Stimulated activated CD4-positive, alpha-beta T cell treated with anti-CD3 and anti-CD28 coated beads, Interleukin-2, amount 100 ng/mL, for 48 hours (primary cell): Measurements from ENCODE around the gene RAPGEF3.

Source experiments
- DNase-seq, 2 donors: peaks; one replicate each; pipeline ENCODE4 v3.0.0-alpha.2; 2020

The RAPGEF3 gene

DNA sequence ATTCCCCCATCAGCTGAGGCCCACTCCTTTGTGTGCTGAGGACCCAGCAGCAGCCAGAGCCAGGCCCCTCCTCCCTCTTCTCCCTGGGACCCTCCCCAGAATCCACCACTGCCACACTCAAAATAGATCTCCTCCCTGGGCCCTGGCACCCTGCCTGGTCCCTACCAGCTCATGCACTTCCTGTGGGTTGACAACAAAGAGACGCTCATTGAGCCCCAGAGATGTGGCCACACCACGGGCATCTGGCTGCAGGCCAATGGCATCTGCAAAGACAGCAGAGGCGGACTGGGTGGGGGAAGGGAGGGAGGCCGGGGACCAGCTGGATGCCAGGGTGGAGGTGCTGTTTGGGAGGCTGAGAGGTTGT is 17.4 kb downstream of the RAPGEF3 start:
- peak; percentile 26 to 31 for DNase-seq

- DNase-seq: no peak
Observed at GRCh38 chr12:47740606-47741339, 17.9 kb downstream of the RAPGEF3 start.

GRCh38 chr12:47739979-47740378 is 18.7 kb downstream of the RAPGEF3 start:
- no peak for DNase-seq

GRCh38 chr12:47739297-47739696 is 19.4 kb downstream of the RAPGEF3 start:
- DNase-seq: no peak

DNA sequence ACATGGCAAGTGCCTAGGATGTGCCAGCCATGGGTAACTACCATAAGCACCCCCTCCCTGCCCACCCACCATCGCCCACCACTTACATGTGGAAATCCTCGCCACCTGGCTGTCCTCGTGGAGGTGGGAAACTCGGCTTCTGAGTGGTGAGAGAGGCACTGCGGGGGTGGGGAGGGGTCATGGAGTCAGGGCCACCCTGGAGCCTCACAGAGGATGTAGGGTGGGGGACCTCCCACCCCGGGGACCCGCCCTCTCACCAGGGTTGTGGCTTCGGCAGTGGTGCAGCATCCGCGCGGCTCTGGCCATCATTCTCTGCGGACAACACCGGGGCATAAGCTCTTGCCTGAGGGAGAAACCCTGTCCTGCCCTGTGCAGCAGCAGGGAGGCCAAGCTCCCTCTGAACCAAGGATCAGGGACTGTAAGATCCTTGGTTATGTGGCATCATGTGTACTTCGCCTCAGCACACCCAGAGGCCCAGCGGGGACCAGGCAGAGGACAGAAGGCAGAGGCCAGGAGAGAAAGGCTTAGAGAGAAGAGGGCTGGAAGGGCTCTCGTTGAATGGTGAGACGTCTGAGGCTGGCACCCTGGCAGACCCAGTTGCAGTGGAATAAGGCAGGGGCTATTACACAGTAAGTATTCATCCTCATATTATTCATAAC is 20.6 kb downstream of the RAPGEF3 start:
- no peak for DNase-seq

DNA sequence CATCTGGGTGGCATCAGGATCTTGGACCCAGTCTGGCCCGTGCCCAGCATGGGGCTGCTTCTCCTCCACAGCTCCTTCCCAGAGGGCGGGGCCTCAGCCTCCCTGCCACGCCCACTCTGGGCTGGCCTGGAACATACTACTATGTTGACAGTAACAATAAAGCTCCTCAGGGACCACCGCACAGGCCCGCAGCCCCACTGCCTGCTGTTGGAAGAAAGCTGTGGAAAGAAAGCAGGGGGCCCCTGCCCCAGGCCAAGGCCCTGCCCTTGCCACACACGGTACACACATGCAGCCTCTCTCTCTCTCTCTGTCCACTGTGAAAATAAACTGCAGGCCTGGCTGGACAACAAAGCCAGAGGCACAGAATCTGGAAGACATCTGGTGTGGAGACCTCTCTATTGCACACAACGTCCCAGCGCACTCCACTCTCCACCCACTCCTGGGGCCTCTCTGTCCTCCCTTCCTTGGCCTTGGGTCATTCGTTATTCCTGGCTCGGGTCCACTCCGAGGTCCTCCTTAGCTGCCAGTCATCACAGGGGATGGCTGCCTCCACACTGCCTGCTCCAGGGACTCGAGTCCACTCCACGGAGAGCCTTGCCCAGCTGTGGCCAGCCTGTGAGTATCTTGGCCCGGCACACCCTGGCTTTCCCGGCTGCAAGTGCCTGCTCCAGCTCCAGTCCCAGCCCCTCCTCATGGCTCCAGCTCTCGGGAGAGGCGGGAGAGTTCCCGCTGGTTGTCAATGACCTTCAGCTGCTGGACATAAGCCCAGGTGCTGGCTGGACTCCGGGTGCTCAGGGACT is 21.6 kb downstream of the RAPGEF3 start:
- no peak for DNase-seq

DNA sequence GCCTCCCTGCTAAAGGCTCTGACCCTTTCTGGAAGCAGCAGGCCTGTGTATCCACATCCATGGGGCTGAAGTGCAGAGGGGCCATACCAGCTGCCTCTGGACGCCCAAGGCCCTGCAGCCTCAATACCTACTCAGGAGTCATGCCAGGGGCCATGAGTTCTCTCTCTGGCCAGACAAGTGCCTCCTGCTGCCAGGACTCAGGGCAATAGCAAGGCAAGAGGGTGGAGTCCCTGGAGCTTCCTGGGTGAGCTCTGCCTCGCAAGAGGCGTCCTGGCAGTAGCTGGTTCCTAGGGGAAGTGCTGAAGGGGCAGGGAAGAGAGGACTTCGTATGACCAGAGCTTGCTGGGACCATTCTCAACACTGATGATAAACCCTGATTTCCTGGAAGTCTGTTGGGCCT is 22.5 kb downstream of the RAPGEF3 start:
- DNase-seq: no peak

- DNase-seq: no peak
Observed at GRCh38 chr12:47735649-47736048, 23.0 kb downstream of the RAPGEF3 start.

DNA sequence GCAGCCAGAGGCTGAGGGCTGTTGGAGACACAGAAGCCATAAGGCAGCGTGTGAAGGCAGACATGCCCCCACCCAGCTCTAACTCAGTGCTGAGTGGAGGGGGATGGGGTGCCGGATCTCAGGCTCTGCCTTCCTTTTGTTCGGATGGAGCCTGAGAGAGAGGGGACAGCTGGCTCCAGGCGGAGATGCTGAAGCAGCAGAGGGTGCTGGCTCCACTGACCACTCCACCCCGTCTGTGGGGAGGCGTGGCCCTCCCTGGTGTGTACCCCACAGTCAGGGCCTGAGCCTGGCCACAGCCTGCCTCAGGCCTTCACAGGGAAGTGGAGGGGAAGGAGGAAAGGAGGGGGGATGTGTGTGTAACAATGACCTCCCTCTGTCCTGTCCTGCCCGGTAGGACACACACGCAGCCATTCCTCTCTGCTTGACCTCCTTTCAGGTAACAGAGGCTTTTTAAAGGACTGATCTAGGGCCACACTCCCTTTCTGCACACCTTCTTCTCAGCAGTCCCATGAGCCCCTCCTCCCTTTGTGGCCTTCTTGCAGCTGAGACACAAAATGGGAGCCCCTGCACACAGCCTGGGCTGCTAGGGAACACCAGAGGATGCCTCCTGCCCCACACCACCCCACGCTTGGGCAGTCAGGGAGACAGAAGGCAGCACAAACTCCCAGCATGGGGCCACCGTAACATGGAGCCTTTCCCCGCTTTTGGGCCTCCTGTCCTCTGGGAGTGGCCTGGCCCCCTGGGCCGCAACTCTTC is 23.8 kb downstream of the RAPGEF3 start:
- no peak for DNase-seq

- DNase-seq: no peak
Observed at GRCh38 chr12:47733142-47733541, 25.5 kb downstream of the RAPGEF3 start.

- no peak for DNase-seq
Observed at GRCh38 chr12:47732504-47732903, 26.2 kb downstream of the RAPGEF3 start.

- no peak for DNase-seq
Observed at GRCh38 chr12:47731723-47732122, 27.0 kb downstream of the RAPGEF3 start.

- DNase-seq: no peak
Observed at GRCh38 chr12:47730341-47730744, 28.3 kb downstream of the RAPGEF3 start.

DNA sequence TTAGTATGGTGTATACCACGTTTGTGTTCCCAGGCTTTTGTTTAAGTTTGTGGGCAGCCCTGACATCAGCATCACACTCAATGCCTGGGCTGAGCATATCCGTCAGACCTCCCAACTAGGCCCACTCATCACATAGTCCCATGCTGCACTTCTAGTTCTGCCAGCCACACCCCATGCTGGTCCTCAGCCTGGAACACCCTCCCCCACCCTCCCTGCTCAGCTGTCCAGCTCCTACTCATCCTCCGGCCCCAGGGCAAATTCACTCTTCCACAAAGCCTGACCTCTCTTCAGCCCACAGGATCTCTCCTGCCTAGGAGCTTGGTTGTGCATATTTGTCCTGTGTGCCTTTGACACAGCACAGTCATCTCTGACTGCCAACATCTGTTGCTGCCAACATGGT is 29.4 kb downstream of the RAPGEF3 start:
- DNase-seq: no peak

GRCh38 chr12:47725893-47726292 is 32.8 kb downstream of the RAPGEF3 start:
- no peak for DNase-seq

DNA sequence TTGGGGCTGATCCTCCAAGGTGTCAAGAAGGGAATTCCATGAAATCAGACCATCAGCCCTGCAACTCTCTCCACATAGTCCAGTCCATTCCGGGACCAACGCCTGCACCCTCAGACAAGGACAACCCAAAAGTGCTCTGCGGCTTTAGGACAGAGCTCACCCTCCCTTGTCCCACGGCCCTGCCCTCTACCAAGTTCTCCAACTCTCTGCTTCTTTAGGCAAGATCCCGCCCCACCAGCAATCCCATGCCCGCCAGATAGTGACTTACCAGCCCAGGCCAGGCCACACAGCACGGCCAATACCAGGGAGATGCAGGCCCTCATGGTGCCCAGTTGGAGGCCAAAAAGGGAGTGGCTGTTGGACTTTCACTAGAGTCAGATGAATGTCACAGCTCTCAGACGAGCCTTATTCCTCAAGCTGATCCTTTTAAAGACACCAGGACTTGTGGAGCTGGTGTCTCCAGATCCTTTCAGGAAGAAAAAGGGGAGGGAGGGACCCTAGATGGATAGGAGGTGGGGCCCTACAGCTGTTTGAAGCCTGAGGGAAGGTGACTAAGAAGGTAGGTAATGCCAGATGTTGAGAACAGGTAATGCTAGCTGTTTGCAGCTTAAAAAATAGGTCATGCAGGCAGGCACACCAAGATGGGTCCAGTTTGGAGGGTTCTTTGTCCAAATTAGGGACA is 33.4 kb downstream of the RAPGEF3 start, which contains the start of gene ENDOU:
Gene ENDOU, minus strand, starts transcription at position 400 of the 682 bp plus-strand sequence. Its CDS starts 77 bp downstream, at position 323.
- no peak for DNase-seq

- no peak for DNase-seq
Observed at GRCh38 chr12:47722941-47723631, 35.6 kb downstream of the RAPGEF3 start.

GRCh38 chr12:47722136-47722834 is 36.4 kb downstream of the RAPGEF3 start:
- DNase-seq: no peak

- DNase-seq: no peak
Observed at GRCh38 chr12:47721431-47721973, 37.2 kb downstream of the RAPGEF3 start.

DNA sequence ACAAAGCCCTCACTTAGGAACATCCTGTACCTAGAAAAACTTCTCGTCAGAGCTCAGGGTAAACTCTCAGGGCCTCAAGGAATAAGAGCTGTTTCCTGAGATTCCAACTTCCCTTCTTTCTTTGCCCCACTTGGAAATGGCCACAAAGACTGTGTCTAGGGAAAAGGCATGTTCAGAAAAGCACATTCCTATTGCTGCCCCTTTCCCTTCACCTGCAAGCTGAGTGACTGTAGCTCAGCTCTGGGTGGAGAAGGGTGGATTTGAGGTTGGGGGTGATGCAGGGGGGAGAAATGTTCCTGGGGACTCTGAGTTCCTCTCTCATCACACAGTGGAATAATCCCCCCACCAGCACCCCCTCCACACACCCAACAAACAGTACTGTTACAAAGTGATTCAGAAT is 40.1 kb downstream of the RAPGEF3 start:
- no peak for DNase-seq
